Panc1 (cell line): ENCODE data around the gene LIN28B.

Experiments used
- REST ChIP-seq, 2 experiments: IDR thresholded peaks; 2 replicates each; pipeline ENCODE4 v1.6.1; 2011 to 2012; ENCODE audit warnings: low read depth in 2 of 2, control low read depth in 1 of 2, low read length in 1 of 2, mild to moderate bottlenecking in 1 of 2, moderate library complexity in 1 of 2; ENCODE audit not compliant: insufficient read depth in 1 of 2
- SIN3A ChIP-seq: IDR thresholded peaks from 2 replicates; pipeline ENCODE4 v1.6.1; 2012; ENCODE audit warnings: low read depth, mild to moderate bottlenecking, low read length, moderate library complexity, borderline replicate concordance; ENCODE audit not compliant: insufficient read depth
- TF ChIP-seq, protein P1 (sequence below): fragments of 450-650 bp; IDR thresholded peaks from 2 replicates; pipeline ENCODE4 v1.5.1; 2017; ENCODE audit warnings: mild to moderate bottlenecking

GRCh38 chr6:104928141-104928540, 28.8 kb upstream of the LIN28B start:
- TF ChIP-seq, protein P1, sequence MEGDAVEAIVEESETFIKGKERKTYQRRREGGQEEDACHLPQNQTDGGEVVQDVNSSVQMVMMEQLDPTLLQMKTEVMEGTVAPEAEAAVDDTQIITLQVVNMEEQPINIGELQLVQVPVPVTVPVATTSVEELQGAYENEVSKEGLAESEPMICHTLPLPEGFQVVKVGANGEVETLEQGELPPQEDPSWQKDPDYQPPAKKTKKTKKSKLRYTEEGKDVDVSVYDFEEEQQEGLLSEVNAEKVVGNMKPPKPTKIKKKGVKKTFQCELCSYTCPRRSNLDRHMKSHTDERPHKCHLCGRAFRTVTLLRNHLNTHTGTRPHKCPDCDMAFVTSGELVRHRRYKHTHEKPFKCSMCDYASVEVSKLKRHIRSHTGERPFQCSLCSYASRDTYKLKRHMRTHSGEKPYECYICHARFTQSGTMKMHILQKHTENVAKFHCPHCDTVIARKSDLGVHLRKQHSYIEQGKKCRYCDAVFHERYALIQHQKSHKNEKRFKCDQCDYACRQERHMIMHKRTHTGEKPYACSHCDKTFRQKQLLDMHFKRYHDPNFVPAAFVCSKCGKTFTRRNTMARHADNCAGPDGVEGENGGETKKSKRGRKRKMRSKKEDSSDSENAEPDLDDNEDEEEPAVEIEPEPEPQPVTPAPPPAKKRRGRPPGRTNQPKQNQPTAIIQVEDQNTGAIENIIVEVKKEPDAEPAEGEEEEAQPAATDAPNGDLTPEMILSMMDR: no peak
- no peak for TF ChIP-seq SIN3A
- TF ChIP-seq REST (IDR thresholded peaks at IDR 0.05; ENCODE audit: insufficient read depth in 1 of 2, low read depth in 2 of 2, low read length in 1 of 2): no peak
